AG04450 (cell line): ENCODE results near the gene PAN3. TPM values are rescaled to one million over a fixed set of nuclear protein-coding genes. Genes with fewer than 3 reads are reported as not detected.

Source experiments
- CTCF ChIA-PET: fragments of 300-600, 350-600 bp; formaldehyde crosslinking; extraction: SDS; loops from one replicate; lab custom pipeline; 2022; ENCODE audit warnings: antibody characterized with exemption, inconsistent platforms; lab: Charles Lee
- POLR2A ChIA-PET: fragments of 350-600 bp; formaldehyde crosslinking; extraction: SDS; loops from one replicate; lab custom pipeline; 2021; ENCODE audit warnings: antibody characterized with exemption, inconsistent platforms; lab: Yijun Ruan, JAX
- DNase-seq: peaks from one replicate; pipeline ENCODE4 v3.0.0-alpha.2; 2011; ENCODE audit warnings: low read depth, low spot score
- H3K27ac ChIP-seq: one replicate; pipeline ENCODE4 v1.5.1; 2012; ENCODE audit warnings: low read depth, low read length, control low read depth
- H3K27me3 ChIP-seq: one replicate; pipeline ENCODE4 v1.6.0; 2012; ENCODE audit warnings: low read length; ENCODE audit not compliant: control insufficient read depth, insufficient read depth
- H3K4me3 ChIP-seq: 2 replicates; pipeline ENCODE4 v1.5.1; 2011; ENCODE audit warnings: mild to moderate bottlenecking, low read depth, low read length, control low read depth
- H3K9me3 ChIP-seq: 2 replicates; pipeline ENCODE4 v1.5.1; 2012; ENCODE audit warnings: low read length; ENCODE audit not compliant: control insufficient read depth, insufficient read depth
- CTCF ChIP-seq: IDR thresholded peaks from 2 replicates; pipeline ENCODE4 v1.5.1; 2011; ENCODE audit warnings: low read depth, low read length, control low read depth, inconsistent platforms
- polyA plus RNA-seq: library from polyadenylated mRNA; depleted of rRNA; stranded (reverse); fragments of >200 nt; gene quantifications from 2 replicates; pipeline ENCODE4 v1.2.3, GENCODE V29; 2011; rRNA removed
- small RNA-seq: library from RNA; depleted of rRNA; stranded (forward); fragments of <200 nt; gene quantifications from one replicate; pipeline ENCODE3, GENCODE V24; 2012; ENCODE audit warnings: low read depth; ENCODE audit not compliant: insufficient read length

The PAN3 gene
- polyA plus RNA-seq, 1 experiment, result 17.8 TPM

GRCh38 chr13:28344163-28344562 is 205.8 kb downstream of the PAN3 start:
- Histone ChIP-seq H3K4me3 (no peak overlapping the region), H3K27me3 (no peaks in the 10 kb centered on the region), H3K9me3 (no peaks in the 10 kb centered on the region), H3K27ac (no peak overlapping the region)
- DNase-seq, result no peak
- ChIA-PET POLR2A (no interaction called here), CTCF (interaction anchor here (0.8 kb wide), 1 partner anchor 20 kb away, joined by 3 read pairs; no protein-coding TSS in a partner anchor)
- TF ChIP-seq CTCF, result no peak

Small RNA genes lying within 50 kb of the gene (small RNA-seq; reads per million reads assigned to genes)
- not detected for gene RNU6-82P

Other genes with a start within 250 kb of the PAN3 start
- gene PDX1, start 218.5 kb upstream of the PAN3 start, polyA plus RNA-seq, result not detected in 2 replicates
- gene CDX2, start 169.2 kb upstream of the PAN3 start, polyA plus RNA-seq, result not detected in 2 replicates
- not detected in 2 replicates for gene URAD, start 149.9 kb upstream of the PAN3 start, polyA plus RNA-seq
- gene FLT3, start 38.0 kb upstream of the PAN3 start, polyA plus RNA-seq, result 0.01 TPM in 1 of 2 replicates, not detected in the other